K562 (cell line): ENCODE data around the gene TBC1D17. TPM values are rescaled to one million over a fixed set of nuclear protein-coding genes. Genes with fewer than 3 reads are reported as not detected.

Experiments used
- ATAC-seq: fragments of 200-7000 bp; cut with Tn5 transposase; 3 replicates; pipeline ENCODE4 v1.9.1; 2020; ENCODE audit warnings: moderate library complexity
- BruUV-seq: library from RNA; stranded (reverse); fragments of 400-500 nt; replicated peaks from 2 replicates; lab custom pipeline; 2021; lab: Mats Ljungman, UMichigan
- CTCF ChIA-PET: fragments of 300-600 bp; formaldehyde crosslinking; extraction: SDS; loops from one replicate; lab custom pipeline; 2021; ENCODE audit warnings: low intra/inter-chr PET ratio; lab: Yijun Ruan, JAX
- POLR2A ChIA-PET: fragments of 300-600, 350-650 bp; sonication (Branson Sonifier 250); formaldehyde crosslinking; extraction: SDS; loops from one replicate; lab custom pipeline; 2021; ENCODE audit warnings: antibody characterized with exemption, inconsistent platforms; lab: Yijun Ruan, JAX
- DNase-seq, 4 experiments: peaks; one replicate each; pipeline versions ENCODE4 v3.0.0 to v3.0.0-alpha.2; 2011 to 2018; ENCODE audit warnings: low spot score in 3 of 4, mixed read lengths in 3 of 4; ENCODE audit errors: extremely low read depth in 1 of 4
- FAIRE-seq: peaks from 2 replicates; lab custom pipeline; 2011; peaks lifted over from hg19 to GRCh38; lab: Jason Lieb, UNC
- H2AFZ ChIP-seq: 2 replicates; pipeline ENCODE4 v1.6.0; 2011; ENCODE audit warnings: low read depth, low read length, control low read depth, inconsistent platforms
- H3K27ac ChIP-seq: fragments of 200-600 bp; 3 replicates; pipeline ENCODE4 v1.8.0; 2011; ENCODE audit warnings: low read depth, mild to moderate bottlenecking, control low read depth, inconsistent platforms, low read length, moderate library complexity, mixed read lengths; ENCODE audit errors: extremely low read depth
- H3K27me3 ChIP-seq, 2 experiments: fragments of 300-600 bp in 1 of 2; 2 replicates in 1 of 2; 3 replicates in 1 of 2; pipeline versions ENCODE4 v1.6.0 to v1.8.0; 2011; ENCODE audit warnings: inconsistent platforms in 2 of 2, low read length in 2 of 2, mild to moderate bottlenecking in 1 of 2, mixed read lengths in 1 of 2, moderate library complexity in 1 of 2; ENCODE audit not compliant: control insufficient read depth in 2 of 2, insufficient read depth in 2 of 2
- H3K36me3 ChIP-seq: fragments of 300-600 bp; 3 replicates; pipeline ENCODE4 v1.8.0; 2011; ENCODE audit warnings: mild to moderate bottlenecking, low read length, inconsistent platforms; ENCODE audit not compliant: control insufficient read depth, insufficient read depth
- H3K4me1 ChIP-seq, 2 experiments: fragments of 200-600 bp in 1 of 2; replicated peaks in 1 of 2; 2 replicates in 1 of 2; 3 replicates in 1 of 2; pipeline versions ENCODE4 v1.5.1 to v1.8.0; 2011; ENCODE audit warnings: inconsistent platforms in 2 of 2, low read length in 2 of 2, mild to moderate bottlenecking in 1 of 2, mixed read lengths in 1 of 2, moderate library complexity in 1 of 2; ENCODE audit not compliant: control insufficient read depth in 2 of 2, insufficient read depth in 2 of 2
- H3K4me2 ChIP-seq: 2 replicates; pipeline ENCODE4 v1.6.1; 2011; ENCODE audit warnings: low read length, control low read depth, inconsistent platforms, mixed read lengths; ENCODE audit not compliant: insufficient read depth
- H3K4me3 ChIP-seq: fragments of 200-600 bp; sonication (generic), shearing (Covaris generic); 2 replicates; pipeline ENCODE4 v1.5.1; 2016; ENCODE audit warnings: control low read depth, inconsistent platforms
- H3K79me2 ChIP-seq: fragments of 200-600 bp; 3 replicates; pipeline ENCODE4 v1.8.0; 2011; ENCODE audit warnings: low read length, inconsistent platforms; ENCODE audit not compliant: control insufficient read depth, insufficient read depth
- H3K9ac ChIP-seq, 2 experiments: 2 replicates each; pipeline versions ENCODE4 v1.6.0 to v1.6.1; 2011; ENCODE audit warnings: low read depth in 2 of 2, low read length in 2 of 2, control low read depth in 1 of 2, inconsistent platforms in 1 of 2, mild to moderate bottlenecking in 1 of 2, mixed read lengths in 1 of 2; ENCODE audit not compliant: insufficient read depth in 1 of 2
- H3K9me1 ChIP-seq: one replicate; pipeline ENCODE4 v1.6.0; 2011; ENCODE audit warnings: inconsistent platforms, mild to moderate bottlenecking, low read length, moderate library complexity; ENCODE audit not compliant: control insufficient read depth, insufficient read depth
- H3K9me3 ChIP-seq: replicated peaks from 2 replicates; pipeline ENCODE4 v1.5.1; 2011; ENCODE audit warnings: low read depth, low read length, inconsistent platforms; ENCODE audit not compliant: control insufficient read depth, insufficient read depth
- H4K20me1 ChIP-seq: replicated peaks from 2 replicates; pipeline ENCODE4 v1.6.1; 2011; ENCODE audit warnings: low read length, inconsistent platforms, mixed read lengths; ENCODE audit not compliant: control insufficient read depth, insufficient read depth
- ATF4 ChIP-seq: fragments of 450-650 bp; formaldehyde crosslinking; IDR thresholded peaks from 2 replicates; pipeline ENCODE4 v1.4.0; 2022; ENCODE audit warnings: mild to moderate bottlenecking, moderate library complexity
- CBX2 ChIP-seq: fragments of 200-600 bp; sonication (generic); IDR thresholded peaks from one replicate; pipeline ENCODE4 v1.6.1; 2012; ENCODE audit warnings: mild to moderate bottlenecking, low read length, inconsistent platforms; ENCODE audit not compliant: insufficient read depth, poor library complexity, severe bottlenecking
- CSDE1 ChIP-seq, 2 experiments: fragments of 450-650 bp; IDR thresholded peaks; 2 replicates each; pipeline ENCODE4 v1.6.1; 2016; ENCODE audit warnings: mild to moderate bottlenecking in 1 of 2
- DLX4 ChIP-seq: fragments of 250-450 bp; sonication (Bioruptor Pico); IDR thresholded peaks from 2 replicates; pipeline ENCODE4 v1.6.1; 2021; ENCODE audit warnings: mild to moderate bottlenecking
- GTF2E2 ChIP-seq: fragments of 200-800 bp; sonication (Bioruptor generic); IDR thresholded peaks from 2 replicates; pipeline ENCODE4 v1.6.1; 2016; ENCODE audit warnings: missing genetic modification characterization, missing compliant biosample characterization
- HEY1 ChIP-seq: fragments of 250-450 bp; sonication (Bioruptor Pico); IDR thresholded peaks from 2 replicates; pipeline ENCODE4 v1.5.0; 2020; ENCODE audit warnings: mild to moderate bottlenecking, moderate library complexity, borderline replicate concordance
- PHB ChIP-seq: fragments of 250-450 bp; sonication (Bioruptor Pico); IDR thresholded peaks from 2 replicates; pipeline ENCODE4 v1.5.0; 2021
- RBFOX2 ChIP-seq: fragments of 200-400 bp; formaldehyde crosslinking; IDR thresholded peaks from 2 replicates; pipeline ENCODE4 v1.6.1; 2017; ENCODE audit warnings: low read depth, mild to moderate bottlenecking, low read length, moderate library complexity
- ZNF280A ChIP-seq: fragments of 450-650 bp; IDR thresholded peaks from 2 replicates; pipeline ENCODE4 v1.6.1; 2018; ENCODE audit warnings: mild to moderate bottlenecking, low read depth; ENCODE audit not compliant: partially characterized antibody
- WGBS: fragments of 100-300 bp; shearing (Covaris generic); methylation state at CpG from one replicate; pipeline ENCODE4 v1.1.6; 2016; ENCODE audit warnings: low coverage, mixed read lengths; ENCODE audit not compliant: insufficient coverage; ENCODE audit errors: missing lambda C conversion rate; 5-methylcytosine and 5-hydroxymethylcytosine counted together
- in situ Hi-C: fragments of 300-500 bp; cut with MboI; formaldehyde crosslinking; loops from 4 replicates; pipeline ENCODE4 v1.15.0; 2018; ENCODE audit warnings: inconsistent platforms, mixed read lengths
- intact Hi-C: fragments of 100-400 bp; cut with micrococcal nuclease; formaldehyde crosslinking; loops from 2 replicates; pipeline ENCODE4 v1.14.2; 2022
- polyA plus RNA-seq, 8 experiments: library from polyadenylated mRNA; depleted of rRNA in 4 of 8; stranded (reverse) in 5 of 8; unstranded in 3 of 8; fragments of >200 nt; fragmentation: Nextera tagmentation in 2 of 8; fragmentation: Illumina TruSeq in 1 of 8; extraction: Ambion mirVana in 2 of 8; extraction: Trizol in 1 of 8; gene quantifications; 2 replicates each; pipeline versions ENCODE4 v1.2.1 to v1.2.3, GENCODE V29; 2011 to 2014; ENCODE audit warnings: inconsistent platforms in 1 of 8, missing spikeins in 1 of 8
- total RNA-seq, 7 experiments: library from RNA; depleted of rRNA in 6 of 7; stranded (reverse); fragments of >200 nt in 6 of 7; fragmentation: Illumina TruSeq in 2 of 7; extraction: Trizol in 2 of 7; gene quantifications; 2 replicates each; pipeline versions ENCODE4 v1.2.1 to v1.2.3, GENCODE V29; 2011 to 2021; ENCODE audit warnings: low replicate concordance in 1 of 7

TBC1D17 gene
- total and polyA plus RNA-seq, 9 of the 15 experiments (the other 6 are each of a cell fraction or from before 2014, with no cell fraction given), result 0.42 to 16.0 (median 3.8) TPM

GRCh38 chr19:49840321-49840720 lies 37.2 kb upstream of the TBC1D17 start:
- no peaks in the 10 kb centered on the region for H3K27me3 ChIP-seq
- DNase-seq, result no peak
- WGBS, result 95% methylated on average over 9 of the region's 11 CpGs
- no peaks in the 10 kb centered on the region for H3K79me2 ChIP-seq
- POLR2A ChIA-PET, result interaction anchor here (2.2 kb wide), 1 partner anchor 10 kb away, joined by 7 read pairs; no protein-coding TSS in a partner anchor
- H2AFZ ChIP-seq, result no peak overlapping the region
- peaks cover 56% of the 10 kb centered on the region for H3K36me3 ChIP-seq
- peak overlapping the region in 1 of 2 experiments; percentile 43; a peak in 1 of 4 replicates for H3K9ac ChIP-seq
- no peak overlapping the region for H3K4me3 ChIP-seq
- ATAC-seq, result no peak
- H3K27ac ChIP-seq, result no peak overlapping the region
- no peak overlapping the region for H3K4me2 ChIP-seq
- intact Hi-C loops, result no loop called here
- TF ChIP-seq ATF4 (CRISPR knock-in tag) (no peak), DLX4 (CRISPR knock-in tag) (no peak), ZNF280A (no peak), GTF2E2 (no peak), HEY1 (CRISPR knock-in tag) (no peak), RBFOX2 (no peak), PHB (CRISPR knock-in tag) (no peak), CBX2 (no peak), CSDE1 (IDR thresholded peaks at IDR 0.05) (no peak)
- TF ChIP-seq, all 486 proteins: peak for 0
- BruUV-seq, result no TSS peak
- in situ Hi-C loops, result no loop called here
- Histone ChIP-seq H4K20me1 (no peaks in the 10 kb centered on the region), H3K9me1 (peaks cover 2% of the 10 kb centered on the region), H3K9me3 (no peaks in the 10 kb centered on the region), H3K4me1 (peaks cover 0 to 23% of the 10 kb centered on the region in 2 experiments; a peak in 2 of 5 replicates)
- CTCF ChIA-PET, result no interaction called here
- FAIRE-seq, result no peak
